ENCODE measurements around the gene PTGDR.

PTGDR gene

GRCh38 chr14:52313903-52314594 is 46.6 kb downstream of the PTGDR start, which contains the start of gene PTGER2:
Gene PTGER2 (plus strand): TSS chr14:52314312. CDS start chr14:52314549, 237 bp downstream.
- DNase-seq, result peak; percentile 69 to 77

DNA sequence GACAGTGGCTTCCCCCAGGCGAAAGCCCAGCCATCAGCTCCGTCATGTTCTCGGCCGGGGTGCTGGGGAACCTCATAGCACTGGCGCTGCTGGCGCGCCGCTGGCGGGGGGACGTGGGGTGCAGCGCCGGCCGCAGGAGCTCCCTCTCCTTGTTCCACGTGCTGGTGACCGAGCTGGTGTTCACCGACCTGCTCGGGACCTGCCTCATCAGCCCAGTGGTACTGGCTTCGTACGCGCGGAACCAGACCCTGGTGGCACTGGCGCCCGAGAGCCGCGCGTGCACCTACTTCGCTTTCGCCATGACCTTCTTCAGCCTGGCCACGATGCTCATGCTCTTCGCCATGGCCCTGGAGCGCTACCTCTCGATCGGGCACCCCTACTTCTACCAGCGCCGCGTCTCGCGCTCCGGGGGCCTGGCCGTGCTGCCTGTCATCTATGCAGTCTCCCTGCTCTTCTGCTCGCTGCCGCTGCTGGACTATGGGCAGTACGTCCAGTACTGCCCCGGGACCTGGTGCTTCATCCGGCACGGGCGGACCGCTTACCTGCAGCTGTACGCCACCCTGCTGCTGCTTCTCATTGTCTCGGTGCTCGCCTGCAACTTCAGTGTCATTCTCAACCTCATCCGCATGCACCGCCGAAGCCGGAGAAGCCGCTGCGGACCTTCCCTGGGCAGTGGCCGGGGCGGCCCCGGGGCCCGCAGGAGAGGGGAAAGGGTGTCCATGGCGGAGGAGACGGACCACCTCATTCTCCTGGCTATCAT is 47.3 kb downstream of the PTGDR start:
- DNase-seq, result peak; percentile 19 to 20

DNA sequence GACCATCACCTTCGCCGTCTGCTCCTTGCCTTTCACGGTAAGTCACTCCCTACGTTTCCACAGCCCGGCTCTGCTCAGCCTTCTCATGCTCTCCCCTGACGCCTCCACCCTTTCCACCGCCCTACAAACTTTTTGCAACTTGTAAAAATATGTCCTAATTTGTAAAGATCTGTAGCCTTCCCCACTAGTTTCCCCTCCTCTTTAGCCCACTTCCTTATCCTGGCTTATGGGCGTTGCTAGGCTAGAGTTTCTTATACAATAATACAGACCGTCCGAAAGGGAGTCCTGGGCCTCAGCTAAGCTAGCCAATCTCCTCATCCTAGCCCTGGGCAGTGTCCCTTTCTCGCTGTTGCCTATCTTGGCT is 47.8 kb downstream of the PTGDR start:
- peak; percentile 12 to 21 for DNase-seq

GRCh38 chr14:52318062-52318461 is 50.6 kb downstream of the PTGDR start:
- no peak for DNase-seq

DNA sequence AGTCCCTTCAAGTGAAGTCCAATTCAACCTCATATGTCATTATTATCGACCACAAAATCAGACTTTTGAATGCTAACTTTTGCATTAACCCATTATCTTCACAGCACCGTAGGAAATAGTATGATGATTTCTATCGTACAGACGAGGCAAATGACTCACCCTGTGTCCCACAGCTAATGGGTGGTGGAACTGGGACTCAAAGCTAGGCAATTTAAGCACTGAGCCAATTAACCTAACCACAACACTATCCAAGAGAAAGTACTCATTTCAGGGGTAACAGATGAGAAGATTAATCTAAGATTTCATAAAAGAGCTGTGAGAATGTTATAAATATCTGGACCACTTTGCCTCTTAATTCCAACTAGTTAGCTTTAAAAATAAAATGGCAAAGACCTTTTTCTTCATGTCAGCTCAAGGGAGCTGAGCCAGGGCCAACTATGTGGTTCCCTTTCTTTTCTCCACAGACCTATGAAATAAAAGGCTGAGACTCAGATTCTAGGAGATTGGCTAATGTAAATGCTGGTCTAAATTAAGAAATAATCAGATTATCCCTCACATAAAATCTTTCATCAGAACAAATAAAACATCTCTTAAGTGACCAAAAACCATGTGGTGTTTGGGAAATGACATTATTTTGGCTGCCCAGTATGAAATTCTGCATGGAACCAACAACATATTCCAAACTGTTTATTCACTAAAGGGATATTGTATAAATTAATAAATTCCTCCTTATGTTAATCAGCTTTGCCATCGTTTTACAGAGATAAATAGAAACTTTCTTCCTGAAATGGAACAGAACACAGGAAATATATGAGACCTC is 51.5 kb downstream of the PTGDR start:
- DNase-seq, result no peak

GRCh38 chr14:52319919-52320318 is 52.4 kb downstream of the PTGDR start:
- DNase-seq, result no peak

DNA sequence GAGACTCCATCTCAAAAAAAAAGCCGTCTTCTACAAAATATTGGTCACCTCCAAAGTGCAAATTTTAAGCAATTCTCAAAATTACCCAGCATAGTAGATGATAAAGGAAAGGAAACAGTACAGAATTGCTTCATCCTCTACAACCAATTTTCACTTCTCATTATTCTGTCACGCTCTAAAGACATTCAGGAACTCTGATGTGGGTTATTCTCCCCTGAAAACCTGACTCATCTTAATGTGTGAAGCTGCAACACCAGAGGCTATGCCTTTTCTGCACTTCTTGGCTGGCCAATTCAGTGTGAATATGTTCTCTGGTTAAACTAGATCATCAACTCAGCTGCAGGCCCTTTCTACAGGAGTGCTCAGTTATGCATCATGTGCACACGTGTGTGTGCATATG is 57.6 kb downstream of the PTGDR start:
- DNase-seq, result no peak

DNA sequence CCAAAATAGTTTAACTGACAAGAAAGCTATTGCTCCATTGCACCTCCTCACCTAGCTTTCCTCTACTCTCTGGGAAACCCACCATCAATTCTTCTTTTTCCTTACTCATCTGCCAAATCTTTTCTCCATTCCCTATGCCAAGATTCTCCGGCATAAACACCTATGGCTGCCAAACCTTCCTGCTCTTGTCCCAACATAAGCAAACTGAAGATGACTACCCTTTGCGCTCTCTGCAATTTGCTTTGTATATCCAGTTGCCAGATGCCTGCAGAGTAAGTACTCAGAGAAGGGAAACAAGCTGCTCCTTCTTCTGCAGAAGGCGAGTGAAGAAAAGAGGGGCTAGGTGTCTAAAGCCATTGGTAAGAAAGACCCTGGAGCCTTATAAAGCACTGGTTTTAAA is 58.1 kb downstream of the PTGDR start:
- DNase-seq, result no peak
